ENCODE measurements around the gene TBC1D22A. TPM values are rescaled to one million over a fixed set of nuclear protein-coding genes. Genes with fewer than 3 reads are reported as not detected.

The TBC1D22A gene
- total RNA-seq, 1 donor from 2014 or later, result 8.9 TPM

DNA sequence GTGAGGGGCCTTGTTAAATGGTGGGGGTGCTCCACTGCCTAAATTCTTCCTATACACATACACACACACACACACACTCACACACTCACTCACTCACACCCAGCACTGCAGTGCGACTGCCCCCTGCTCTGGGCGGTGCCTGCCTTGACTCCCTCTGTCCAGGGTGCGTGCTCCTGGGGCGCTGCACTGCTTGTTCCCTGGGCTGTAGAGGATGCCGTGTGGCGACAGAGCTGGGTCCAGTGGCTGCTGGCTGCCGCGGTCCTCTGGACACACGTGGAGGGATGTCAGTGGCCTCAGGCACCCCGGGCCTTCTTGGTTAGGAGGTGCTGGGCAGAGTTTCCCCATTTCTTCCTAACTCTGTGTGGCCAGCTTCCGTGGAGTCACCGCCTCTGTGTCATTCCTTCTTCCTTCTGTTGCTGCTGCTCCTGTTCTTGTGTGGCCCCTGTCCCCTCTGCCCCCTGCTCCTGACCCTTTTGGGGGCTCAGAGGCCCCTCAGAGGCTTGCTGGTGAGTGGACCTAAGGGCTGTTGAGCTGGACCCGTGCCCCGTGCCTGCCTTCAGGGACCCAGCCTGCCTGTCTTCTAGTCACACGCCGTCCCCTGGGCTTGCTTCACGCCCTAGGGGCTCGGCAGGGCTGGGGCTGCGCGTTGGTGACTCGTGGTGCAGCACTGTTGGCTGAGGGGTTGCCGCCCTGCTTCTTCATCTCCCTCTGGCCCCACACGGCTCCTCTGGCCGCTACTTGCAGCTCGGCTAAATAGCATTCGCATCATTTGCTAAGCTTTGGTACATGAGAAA is 147.0 kb downstream of the TBC1D22A start:
- no peak for DNase-seq

- no peak for DNase-seq
These were observed 148.2 kb downstream of the TBC1D22A start for GRCh38 chr22:46910624-46911023.

GRCh38 chr22:46911346-46911745 is 148.9 kb downstream of the TBC1D22A start:
- no peak for DNase-seq

- DNase-seq, result no peak
These were observed 150.9 kb downstream of the TBC1D22A start for GRCh38 chr22:46913351-46913750.

DNA sequence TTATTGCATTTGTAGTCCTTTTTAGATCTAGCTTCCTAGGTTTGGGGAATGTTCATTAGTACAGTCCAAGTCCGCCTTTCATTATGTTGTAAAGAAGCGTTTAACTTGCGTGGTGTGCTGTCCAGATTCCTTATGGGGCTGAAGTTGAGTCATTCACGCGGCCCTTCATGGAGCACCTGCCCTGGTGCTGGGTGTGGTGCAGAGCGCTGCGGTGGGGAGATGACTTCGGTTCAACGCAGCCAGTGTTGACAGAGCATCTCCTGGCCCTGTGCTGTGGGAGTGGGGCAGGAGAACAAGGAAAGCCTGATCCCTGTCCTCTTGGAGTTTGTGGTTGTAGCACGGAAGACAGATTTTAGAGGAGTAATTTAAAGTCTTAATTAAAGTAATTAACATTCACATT is 152.0 kb downstream of the TBC1D22A start:
- no peak for DNase-seq

DNA sequence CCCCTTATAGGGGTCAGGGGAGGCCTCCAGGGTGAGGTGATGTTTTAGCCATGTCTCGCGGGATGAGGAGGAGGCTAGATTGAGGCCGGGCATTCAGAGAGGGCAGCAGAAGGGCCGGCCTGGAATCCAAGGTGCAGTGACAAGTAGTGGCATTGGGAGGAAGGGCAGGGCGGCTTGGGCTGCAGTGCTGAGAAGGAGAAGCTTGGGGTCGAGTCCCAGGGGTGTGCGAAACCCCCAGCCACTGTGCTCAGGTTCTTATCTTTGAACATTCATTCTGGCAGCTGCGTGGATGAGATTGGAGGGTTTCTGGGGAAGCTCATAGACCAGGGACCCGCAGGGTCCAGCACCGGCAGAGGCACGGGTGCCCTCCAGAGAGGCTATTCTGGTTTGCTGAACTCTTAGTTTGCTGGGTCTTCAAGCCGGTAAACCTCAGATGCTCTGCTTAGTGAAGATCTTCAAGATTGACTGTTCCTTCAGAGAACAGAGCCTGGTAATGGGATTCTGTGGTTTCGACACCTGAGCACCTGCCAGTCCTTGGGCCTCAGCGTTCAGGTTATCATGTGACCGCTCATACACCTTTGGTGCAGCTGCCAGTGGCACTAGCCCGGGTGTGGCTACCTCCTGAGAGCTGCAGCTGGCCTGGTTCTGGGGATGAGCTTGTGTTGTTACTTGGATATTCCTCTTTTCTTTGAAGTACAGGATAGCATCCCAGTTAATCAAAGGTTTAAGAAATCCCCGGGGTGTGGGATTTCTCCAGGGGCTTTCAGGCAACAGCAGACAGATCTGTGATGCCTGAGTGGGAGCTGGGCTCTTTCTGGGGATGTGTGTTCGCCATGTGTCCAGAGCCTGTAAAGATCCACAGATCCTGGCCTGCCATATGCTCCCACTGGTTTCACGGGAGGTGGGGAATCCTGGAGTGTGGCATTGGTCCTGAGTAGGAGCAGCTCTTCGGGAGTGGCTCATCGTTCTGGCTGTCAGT is 152.8 kb downstream of the TBC1D22A start:
- DNase-seq, result no peak

- DNase-seq, result no peak
These were observed 153.7 kb downstream of the TBC1D22A start for GRCh38 chr22:46915950-46916730.

- no peak for DNase-seq
These were observed 154.7 kb downstream of the TBC1D22A start for GRCh38 chr22:46916886-46917770.

DNA sequence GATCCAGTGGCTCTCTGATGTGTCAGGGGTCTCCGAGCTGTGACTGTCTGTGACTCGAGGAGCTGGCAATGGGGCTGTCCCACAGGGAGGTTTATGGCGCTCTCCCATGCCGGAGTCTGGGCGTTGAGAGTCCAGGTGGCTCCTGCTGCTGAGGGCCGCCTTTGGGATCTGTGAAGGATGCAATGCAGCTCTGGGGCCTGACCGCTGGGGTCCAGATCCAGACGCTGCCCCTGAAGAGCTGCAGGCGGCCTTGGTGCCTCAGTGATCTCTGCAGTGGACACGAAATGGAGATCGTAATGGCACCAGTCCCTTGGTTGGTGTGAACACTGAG is 155.3 kb downstream of the TBC1D22A start:
- DNase-seq, result no peak

DNA sequence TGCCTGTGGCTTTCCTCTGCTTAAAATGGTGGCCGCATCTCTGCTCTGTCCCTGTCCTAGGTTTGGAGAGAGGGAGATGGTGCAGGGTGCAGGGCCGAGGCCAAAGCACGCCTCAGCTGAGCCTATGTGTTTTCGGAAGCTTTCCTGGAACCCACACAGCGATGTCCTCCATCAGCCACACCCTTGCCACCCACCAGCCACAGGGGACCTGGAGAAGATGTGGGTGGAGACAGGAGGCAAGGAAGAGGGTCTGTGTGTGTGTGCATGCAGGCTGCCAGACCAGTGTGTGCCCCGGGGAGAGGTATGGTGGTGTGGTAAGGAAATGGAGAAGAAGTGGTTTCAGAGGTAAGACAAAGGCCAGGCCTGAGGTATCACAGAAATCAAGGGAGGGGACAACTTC is 155.7 kb downstream of the TBC1D22A start:
- no peak for DNase-seq

DNA sequence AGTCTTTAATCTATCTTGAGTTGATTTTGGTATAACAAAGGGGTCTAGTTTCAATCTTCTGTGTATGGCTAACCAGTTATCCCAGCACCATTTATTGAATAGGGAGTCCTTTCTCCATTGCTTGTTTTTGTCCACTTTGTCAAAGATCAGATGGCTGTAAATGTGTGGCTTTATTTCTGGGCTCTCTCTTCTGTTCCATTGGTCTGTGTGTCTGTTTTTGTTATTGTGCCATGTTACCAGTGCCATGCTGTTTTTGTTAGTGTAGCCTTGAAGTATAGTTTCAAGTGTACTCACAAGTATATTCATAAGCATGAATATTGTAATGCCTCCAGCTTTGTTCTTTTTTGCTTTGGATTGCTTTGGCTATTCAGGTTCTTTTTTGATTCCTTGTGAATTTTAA is 159.6 kb downstream of the TBC1D22A start:
- no peak for DNase-seq

DNA sequence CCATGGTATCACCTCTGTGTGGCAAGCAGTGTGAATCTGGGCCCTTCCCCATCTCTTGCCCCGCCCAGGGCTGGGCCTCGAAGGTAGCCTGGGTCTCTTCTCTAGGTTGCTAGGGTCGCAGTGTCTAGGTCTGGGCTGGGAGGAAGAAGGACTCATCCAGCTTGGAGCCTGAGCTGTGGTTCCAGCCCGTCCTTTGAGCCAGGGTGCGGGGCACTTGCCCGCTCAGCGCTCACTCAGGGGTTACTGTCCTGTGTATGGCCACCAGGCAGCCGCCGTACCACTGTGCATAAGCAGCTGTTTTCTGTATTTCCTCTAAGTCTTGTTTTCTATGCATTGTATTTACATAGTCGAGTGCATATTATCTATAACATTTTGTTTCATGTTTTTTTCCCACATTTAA is 160.9 kb downstream of the TBC1D22A start:
- DNase-seq, result no peak

DNA sequence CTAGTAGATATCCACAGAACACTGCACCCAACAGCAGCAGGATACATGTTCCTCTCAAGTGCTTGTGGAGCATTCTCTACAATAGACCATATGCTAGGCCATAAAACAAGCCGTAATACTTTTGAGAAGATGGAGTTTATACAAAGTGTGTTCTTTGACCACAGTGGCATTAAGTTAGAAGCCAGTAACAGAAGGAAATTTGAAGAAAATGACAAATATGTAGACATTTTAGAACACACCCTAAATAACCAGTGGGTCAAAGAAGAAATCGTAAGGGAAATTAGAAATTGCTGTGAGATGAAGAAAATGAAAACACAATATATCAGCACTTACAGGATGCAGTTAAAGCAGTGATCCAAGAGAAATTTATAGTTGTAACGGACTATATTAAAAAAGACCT is 163.4 kb downstream of the TBC1D22A start:
- no peak for DNase-seq

GRCh38 chr22:46929046-46929709 is 166.7 kb downstream of the TBC1D22A start:
- DNase-seq, result no peak

- no peak for DNase-seq
These were observed 167.3 kb downstream of the TBC1D22A start for GRCh38 chr22:46929710-46930204.

DNA sequence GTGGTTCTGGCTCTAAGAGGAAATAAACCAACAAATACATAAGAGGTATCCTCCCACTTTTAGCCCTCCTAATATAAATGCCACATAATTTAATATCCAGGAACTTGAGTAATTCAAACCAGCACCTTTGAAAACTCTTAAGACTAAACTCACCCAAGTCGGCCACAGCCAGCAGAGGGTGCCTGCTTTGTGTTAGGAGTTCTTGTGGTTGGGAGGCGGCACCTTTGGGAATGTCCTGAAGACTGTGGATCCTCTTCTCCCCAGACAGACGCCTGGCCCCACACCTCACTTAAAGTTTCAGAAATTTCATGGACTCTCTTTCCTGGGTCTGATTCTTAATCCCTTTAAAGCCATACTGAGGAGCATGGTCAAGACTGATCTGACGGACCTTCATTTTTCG is 169.0 kb downstream of the TBC1D22A start:
- no peak for DNase-seq

GRCh38 chr22:46931881-46932280 is 169.4 kb downstream of the TBC1D22A start:
- no peak for DNase-seq

DNA sequence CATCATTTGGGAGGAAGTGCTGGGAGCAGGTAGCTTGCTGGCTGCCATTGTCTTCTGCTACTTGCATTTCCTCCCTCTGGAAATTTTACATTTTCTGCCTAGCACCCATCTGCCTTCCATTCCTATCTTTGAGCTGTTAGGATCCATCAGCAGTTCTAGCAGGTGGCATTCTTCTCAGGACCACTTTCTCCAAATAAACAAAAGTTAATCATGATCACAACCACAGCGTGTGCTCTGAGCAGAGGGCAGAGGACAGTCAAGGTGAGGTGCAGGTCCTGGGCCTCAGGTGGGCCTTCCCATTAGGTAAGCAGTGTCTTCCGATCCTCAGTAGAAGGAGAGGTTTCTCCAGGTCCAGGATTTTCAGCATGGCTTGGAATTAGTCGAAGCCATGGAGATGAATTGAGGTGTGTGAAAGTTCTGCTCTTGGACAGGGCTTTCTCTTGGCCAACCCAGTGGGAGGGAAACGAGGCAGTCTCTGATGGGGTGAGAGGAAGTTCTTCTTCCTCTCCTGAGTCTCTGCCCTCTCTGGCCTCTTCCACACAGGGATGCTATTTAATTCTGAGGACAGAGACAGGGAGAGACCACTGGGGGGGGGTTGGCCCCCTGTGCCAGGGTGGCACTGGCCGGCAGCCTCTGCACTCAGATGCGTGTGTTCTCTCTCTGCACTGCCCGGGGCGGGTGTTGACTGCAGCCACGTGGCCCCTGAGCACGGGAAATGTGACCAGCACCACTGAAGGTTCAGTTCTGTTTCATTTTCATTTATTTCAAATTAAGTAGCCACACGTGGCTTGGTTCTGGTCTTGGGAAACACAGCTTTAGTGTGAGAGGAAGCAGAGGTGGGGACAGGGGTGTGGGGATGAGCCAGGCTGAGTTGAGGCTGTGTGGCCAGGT is 170.8 kb downstream of the TBC1D22A start:
- DNase-seq, result no peak

DNA sequence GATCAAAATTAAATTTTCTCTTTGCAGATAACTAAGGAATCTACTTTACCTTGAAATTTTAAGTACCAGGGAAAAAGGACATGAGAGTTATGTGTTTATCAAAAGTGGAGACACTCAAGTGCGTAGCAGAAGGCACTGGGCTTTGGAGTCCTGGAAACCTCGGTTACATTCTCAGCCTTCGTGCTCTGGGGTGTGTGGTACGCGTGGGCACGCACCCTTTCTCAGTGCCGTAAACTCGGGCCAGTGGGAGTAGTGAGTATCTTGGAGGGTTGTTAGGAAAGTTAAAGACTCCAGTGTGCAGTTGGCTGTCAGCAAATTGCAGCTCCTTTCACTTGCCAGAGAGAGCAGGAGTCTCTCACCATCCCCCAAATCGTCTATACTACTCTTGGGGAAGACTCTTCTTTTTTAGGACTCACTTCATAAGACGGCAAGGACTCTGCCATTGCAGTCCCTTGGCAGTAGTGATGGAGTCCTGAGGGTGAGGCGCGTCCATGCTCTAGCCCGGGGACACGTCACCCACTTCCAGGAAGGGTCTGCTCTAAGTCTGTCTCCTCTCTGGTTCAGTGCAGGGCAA is 171.8 kb downstream of the TBC1D22A start:
- DNase-seq, result no peak

Data from skin of body (tissue), 2 donors.